22Rv1 (cell line): ENCODE data around the gene MAN2A1.

ENCODE experiments used
- ZFX ChIP-seq: fragments of 450-650 bp; IDR thresholded peaks from 2 replicates; pipeline ENCODE4 v1.6.1; 2017; ENCODE audit warnings: antibody characterized with exemption, borderline replicate concordance
- TF ChIP-seq, protein P1 (sequence below): fragments of 450-650 bp; IDR thresholded peaks from 2 replicates; pipeline ENCODE4 v1.5.1; 2017; ENCODE audit warnings: mild to moderate bottlenecking

DNA sequence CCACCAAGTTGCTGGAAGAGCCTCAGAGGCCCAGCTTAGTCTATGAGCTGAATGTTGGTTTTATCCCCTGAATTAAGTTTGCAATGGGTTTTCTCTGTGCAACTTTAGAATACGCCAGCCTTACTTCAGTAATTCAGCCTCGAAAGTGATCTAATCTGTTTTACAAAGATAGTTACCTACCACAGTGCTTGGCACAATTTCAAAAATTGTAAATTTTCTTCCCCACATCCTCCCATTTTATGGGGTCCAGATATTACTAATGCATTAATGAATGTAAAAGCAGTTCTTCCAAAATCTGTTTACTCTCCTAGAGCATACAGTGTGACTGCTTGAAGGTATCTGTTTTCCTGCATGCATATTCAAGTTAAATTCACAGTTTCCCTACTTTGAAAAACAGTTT lies 172.6 kb downstream of the MAN2A1 start:
- TF ChIP-seq, protein P1, sequence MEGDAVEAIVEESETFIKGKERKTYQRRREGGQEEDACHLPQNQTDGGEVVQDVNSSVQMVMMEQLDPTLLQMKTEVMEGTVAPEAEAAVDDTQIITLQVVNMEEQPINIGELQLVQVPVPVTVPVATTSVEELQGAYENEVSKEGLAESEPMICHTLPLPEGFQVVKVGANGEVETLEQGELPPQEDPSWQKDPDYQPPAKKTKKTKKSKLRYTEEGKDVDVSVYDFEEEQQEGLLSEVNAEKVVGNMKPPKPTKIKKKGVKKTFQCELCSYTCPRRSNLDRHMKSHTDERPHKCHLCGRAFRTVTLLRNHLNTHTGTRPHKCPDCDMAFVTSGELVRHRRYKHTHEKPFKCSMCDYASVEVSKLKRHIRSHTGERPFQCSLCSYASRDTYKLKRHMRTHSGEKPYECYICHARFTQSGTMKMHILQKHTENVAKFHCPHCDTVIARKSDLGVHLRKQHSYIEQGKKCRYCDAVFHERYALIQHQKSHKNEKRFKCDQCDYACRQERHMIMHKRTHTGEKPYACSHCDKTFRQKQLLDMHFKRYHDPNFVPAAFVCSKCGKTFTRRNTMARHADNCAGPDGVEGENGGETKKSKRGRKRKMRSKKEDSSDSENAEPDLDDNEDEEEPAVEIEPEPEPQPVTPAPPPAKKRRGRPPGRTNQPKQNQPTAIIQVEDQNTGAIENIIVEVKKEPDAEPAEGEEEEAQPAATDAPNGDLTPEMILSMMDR, result no peak
- TF ChIP-seq ZFX, result no peak
